Measurements from ENCODE around the gene MLLT6.

The MLLT6 gene

GRCh38 chr17:38706505-38707216, 1.6 kb downstream of the MLLT6 start:
- no peak for DNase-seq (ENCODE audit: low read depth in 2 of 2, low spot score in 1 of 2)

- DNase-seq (ENCODE audit: low read depth in 2 of 2, low spot score in 1 of 2) = no peak
Measured at GRCh38 chr17:38707678-38708351, 2.7 kb downstream of the MLLT6 start.

GRCh38 chr17:38709104-38709820, 4.2 kb downstream of the MLLT6 start:
- DNase-seq (ENCODE audit: low read depth in 2 of 2, low spot score in 1 of 2) = no peak

- DNase-seq (ENCODE audit: low read depth in 2 of 2, low spot score in 1 of 2) = no peak
Measured at GRCh38 chr17:38709864-38710603, 5.0 kb downstream of the MLLT6 start.

GRCh38 chr17:38710604-38710962, 5.5 kb downstream of the MLLT6 start:
- no peak for DNase-seq (ENCODE audit: low read depth in 2 of 2, low spot score in 1 of 2)

GRCh38 chr17:38710985-38711384, 5.9 kb downstream of the MLLT6 start:
- no peak for DNase-seq (ENCODE audit: low read depth in 2 of 2, low spot score in 1 of 2)

GRCh38 chr17:38711792-38712571, 6.9 kb downstream of the MLLT6 start:
- DNase-seq (ENCODE audit: low read depth in 2 of 2, low spot score in 1 of 2) = no peak

GRCh38 chr17:38712593-38712992, 7.5 kb downstream of the MLLT6 start:
- no peak for DNase-seq (ENCODE audit: low read depth in 2 of 2, low spot score in 1 of 2)

GRCh38 chr17:38713456-38714075, 8.5 kb downstream of the MLLT6 start:
- no peak for DNase-seq (ENCODE audit: low read depth in 2 of 2, low spot score in 1 of 2)

- no peak for DNase-seq (ENCODE audit: low read depth in 2 of 2, low spot score in 1 of 2)
Measured at GRCh38 chr17:38715216-38715943, 10.3 kb downstream of the MLLT6 start.

- no peak for DNase-seq (ENCODE audit: low read depth in 2 of 2, low spot score in 1 of 2)
Measured at GRCh38 chr17:38716368-38717005, 11.4 kb downstream of the MLLT6 start.

GRCh38 chr17:38717139-38717745, 12.2 kb downstream of the MLLT6 start:
- no peak for DNase-seq (ENCODE audit: low read depth in 2 of 2, low spot score in 1 of 2)

- no peak for DNase-seq (ENCODE audit: low read depth in 2 of 2, low spot score in 1 of 2)
Measured at GRCh38 chr17:38719289-38719942, 14.3 kb downstream of the MLLT6 start.

GRCh38 chr17:38719943-38720641, 15.0 kb downstream of the MLLT6 start:
- no peak for DNase-seq (ENCODE audit: low read depth in 2 of 2, low spot score in 1 of 2)

- no peak for DNase-seq (ENCODE audit: low read depth in 2 of 2, low spot score in 1 of 2)
Measured at GRCh38 chr17:38720941-38721340, 15.9 kb downstream of the MLLT6 start.

- DNase-seq (ENCODE audit: low read depth in 2 of 2, low spot score in 1 of 2) = no peak
Measured at GRCh38 chr17:38721802-38722201, 16.7 kb downstream of the MLLT6 start.

GRCh38 chr17:38724337-38724988, 19.4 kb downstream of the MLLT6 start:
- no peak for DNase-seq (ENCODE audit: low read depth in 2 of 2, low spot score in 1 of 2)

All from stimulated activated CD8-positive, alpha-beta memory T cell treated with anti-CD3 and anti-CD28 coated beads, Interleukin-4, amount 100 ng/mL, for 1 hour (primary cell).